HG03354 (cell line): ENCODE results near the gene NHS.

Experiments
- ATAC-seq: cut with Tn5 transposase; IDR thresholded peaks from one replicate; pipeline ENCODE4 v1.9.1; 2021; ENCODE audit warnings: mild to moderate bottlenecking; ENCODE audit not compliant: unreplicated experiment, poor library complexity, severe bottlenecking

NHS gene

GRCh38 chrX:17601441-17602200 lies 226.6 kb downstream of the NHS start:
- no peak for ATAC-seq

- ATAC-seq = no peak
These were observed 227.2 kb downstream of the NHS start for GRCh38 chrX:17602245-17602644.

GRCh38 chrX:17603196-17603595 lies 228.2 kb downstream of the NHS start:
- ATAC-seq = no peak

GRCh38 chrX:17605676-17606075 lies 230.7 kb downstream of the NHS start:
- no peak for ATAC-seq

- no peak for ATAC-seq
These were observed 231.2 kb downstream of the NHS start for GRCh38 chrX:17606231-17606630.

GRCh38 chrX:17608888-17609287 lies 233.9 kb downstream of the NHS start:
- no peak for ATAC-seq

GRCh38 chrX:17610788-17611187 lies 235.8 kb downstream of the NHS start:
- no peak for ATAC-seq

GRCh38 chrX:17613979-17614588 lies 239.1 kb downstream of the NHS start:
- ATAC-seq = peak; percentile 58

- no peak for ATAC-seq
These were observed 241.9 kb downstream of the NHS start for GRCh38 chrX:17616936-17617335.

- ATAC-seq = no peak
These were observed 242.8 kb downstream of the NHS start for GRCh38 chrX:17617806-17618205.

GRCh38 chrX:17621566-17622270 lies 246.7 kb downstream of the NHS start:
- no peak for ATAC-seq

GRCh38 chrX:17622331-17622730 lies 247.3 kb downstream of the NHS start:
- ATAC-seq = no peak

GRCh38 chrX:17623750-17624149 lies 248.8 kb downstream of the NHS start:
- ATAC-seq = no peak

- ATAC-seq = no peak
These were observed 252.0 kb downstream of the NHS start for GRCh38 chrX:17627026-17627425.

GRCh38 chrX:17628976-17629375 lies 254.0 kb downstream of the NHS start:
- ATAC-seq = no peak

GRCh38 chrX:17629519-17629918 lies 254.5 kb downstream of the NHS start:
- no peak for ATAC-seq

- ATAC-seq = no peak
These were observed 256.6 kb downstream of the NHS start for GRCh38 chrX:17631647-17632046.

- ATAC-seq = no peak
These were observed 257.9 kb downstream of the NHS start for GRCh38 chrX:17632942-17633341.

GRCh38 chrX:17633546-17633945 lies 258.5 kb downstream of the NHS start:
- ATAC-seq = no peak

- no peak for ATAC-seq
These were observed 259.7 kb downstream of the NHS start for GRCh38 chrX:17634542-17635207.
